K562 (cell line): ENCODE data around the gene LEAP2. TPM values are rescaled to one million over a fixed set of nuclear protein-coding genes. Genes with fewer than 3 reads are reported as not detected.

Experiments used
- BCL6 ChIP-seq: fragments of 250-450 bp; sonication (Bioruptor Pico); IDR thresholded peaks from 2 replicates; pipeline ENCODE4 v1.4.0; 2020
- DDX20 ChIP-seq: fragments of 450-650 bp; IDR thresholded peaks from 2 replicates; pipeline ENCODE4 v1.6.1; 2016; ENCODE audit warnings: missing genetic modification characterization, low read depth, mild to moderate bottlenecking, missing compliant biosample characterization, moderate library complexity
- ELF4 ChIP-seq: fragments of 450-650 bp; formaldehyde crosslinking; IDR thresholded peaks from 2 replicates; pipeline ENCODE4 v1.4.0; 2022; ENCODE audit warnings: missing genetic modification characterization
- JUND ChIP-seq, 2 experiments: IDR thresholded peaks; 2 replicates in 1 of 2; 3 replicates in 1 of 2; pipeline ENCODE4 v1.6.1; 2011; ENCODE audit warnings: borderline replicate concordance in 2 of 2, low read depth in 2 of 2, low read length in 2 of 2, improper control_type of control experiment in 1 of 2, missing biosample characterization in 1 of 2, missing genetic modification characterization in 1 of 2, missing genetic modification reagents in 1 of 2
- MBD2 ChIP-seq: sonication (generic); IDR thresholded peaks from 2 replicates; pipeline ENCODE4 v1.6.1; 2016; ENCODE audit warnings: low read depth, borderline replicate concordance
- NBN ChIP-seq: fragments of 450-650 bp; IDR thresholded peaks from 2 replicates; pipeline ENCODE4 v1.6.1; 2016; ENCODE audit warnings: low read depth, mild to moderate bottlenecking
- RUNX1 ChIP-seq: sonication (generic); IDR thresholded peaks from 2 replicates; pipeline ENCODE4 v1.6.1; 2016; ENCODE audit warnings: antibody characterized with exemption, low read depth
- SAFB ChIP-seq: fragments of 200-400 bp; formaldehyde crosslinking; IDR thresholded peaks from 2 replicates; pipeline ENCODE4 v1.6.1; 2017; ENCODE audit warnings: low read depth, low read length, borderline replicate concordance
- TFAP4 ChIP-seq: sonication (generic); formaldehyde crosslinking; IDR thresholded peaks from 2 replicates; pipeline ENCODE4 v1.8.0; 2022; ENCODE audit warnings: missing genetic modification reagents, mild to moderate bottlenecking, moderate library complexity, borderline replicate concordance
- USF2 ChIP-seq: sonication (generic); formaldehyde crosslinking; IDR thresholded peaks from 2 replicates; pipeline ENCODE4 v1.5.0; 2020; ENCODE audit warnings: missing genetic modification reagents
- ZMIZ1 ChIP-seq, 2 experiments: fragments of 150-350 bp in 1 of 2; IDR thresholded peaks; 2 replicates each; pipeline ENCODE4 v1.6.1; 2012 to 2016; ENCODE audit warnings: low read depth in 2 of 2, low read length in 2 of 2, mild to moderate bottlenecking in 1 of 2, moderate library complexity in 1 of 2
- ZNF324 ChIP-seq: fragments of 250-450 bp; sonication (Bioruptor Pico); IDR thresholded peaks from 2 replicates; pipeline ENCODE4 v1.4.0; 2020; ENCODE audit warnings: mild to moderate bottlenecking
- ZNF561 ChIP-seq: fragments of 450-650 bp; formaldehyde crosslinking; conservative IDR thresholded peaks from 2 replicates; pipeline ENCODE4 v1.4.0; 2020; ENCODE audit warnings: mild to moderate bottlenecking, moderate library complexity
- ZNF717 ChIP-seq: fragments of 250-450 bp; sonication (Bioruptor Pico); IDR thresholded peaks from 2 replicates; pipeline ENCODE4 v1.5.0; 2021
- polyA plus RNA-seq, 8 experiments: library from polyadenylated mRNA; depleted of rRNA in 4 of 8; stranded (reverse) in 5 of 8; unstranded in 3 of 8; fragments of >200 nt; fragmentation: Nextera tagmentation in 2 of 8; fragmentation: Illumina TruSeq in 1 of 8; extraction: Ambion mirVana in 2 of 8; extraction: Trizol in 1 of 8; gene quantifications; 2 replicates each; pipeline versions ENCODE4 v1.2.1 to v1.2.3, GENCODE V29; 2011 to 2014; ENCODE audit warnings: inconsistent platforms in 1 of 8, missing spikeins in 1 of 8
- total RNA-seq, 7 experiments: library from RNA; depleted of rRNA in 6 of 7; stranded (reverse); fragments of >200 nt in 6 of 7; fragmentation: Illumina TruSeq in 2 of 7; extraction: Trizol in 2 of 7; gene quantifications; 2 replicates each; pipeline versions ENCODE4 v1.2.1 to v1.2.3, GENCODE V29; 2011 to 2021; ENCODE audit warnings: low replicate concordance in 1 of 7
- TF ChIP-seq, protein P1 (sequence below): IDR thresholded peaks from 2 replicates; pipeline ENCODE4 v1.6.1; 2011; ENCODE audit not compliant: insufficient read length; ENCODE audit errors: extremely low read depth
- TF ChIP-seq, protein P2 (sequence below): fragments of 250-450 bp; sonication (Bioruptor Pico); IDR thresholded peaks from 2 replicates; pipeline ENCODE4 v1.5.0; 2020; ENCODE audit warnings: mild to moderate bottlenecking, borderline replicate concordance
- TF ChIP-seq, protein P3 (sequence below): fragments of 450-650 bp; IDR thresholded peaks from 2 replicates; pipeline ENCODE4 v1.6.1; 2016

Gene LEAP2
- total and polyA plus RNA-seq, 9 of the 15 experiments (the other 6 are each of a cell fraction or from before 2014, with no cell fraction given) = 1.1 to 5.6 (median 2.5) TPM

DNA sequence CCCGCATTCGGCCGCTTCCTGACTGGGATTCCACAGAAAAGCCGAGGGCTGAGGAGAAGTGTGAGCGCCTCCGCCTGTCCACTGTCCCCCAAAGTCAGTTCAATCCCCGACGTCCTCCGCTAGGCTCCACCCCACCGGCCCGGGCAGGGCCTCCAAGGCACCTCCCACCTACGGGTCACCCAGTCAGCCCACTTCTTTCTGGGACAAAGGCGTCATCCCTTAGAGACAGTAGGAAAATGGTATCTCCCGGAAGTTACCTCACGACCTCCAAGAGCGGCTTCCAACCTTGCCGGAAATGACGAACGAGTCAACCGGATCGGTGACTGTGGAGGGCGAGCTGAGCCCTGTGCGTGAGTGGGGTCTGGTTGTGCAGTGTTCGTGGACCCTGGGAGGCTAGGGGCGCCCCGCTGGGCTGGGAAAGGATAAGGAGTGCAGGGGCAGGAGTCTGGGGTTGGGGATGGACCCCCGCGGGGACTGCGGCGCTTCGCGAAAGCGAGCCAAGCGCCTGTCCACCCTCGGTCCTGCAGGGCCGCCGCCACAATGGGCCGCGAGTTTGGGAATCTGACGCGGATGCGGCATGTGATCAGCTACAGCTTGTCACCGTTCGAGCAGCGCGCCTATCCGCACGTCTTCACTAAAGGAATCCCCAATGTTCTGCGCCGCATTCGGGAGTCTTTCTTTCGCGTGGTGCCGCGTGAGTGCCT is 7.0 kb upstream of the LEAP2 start, which contains the start of the genes GDF9 and UQCRQ (continued):
- TF ChIP-seq, protein P1, sequence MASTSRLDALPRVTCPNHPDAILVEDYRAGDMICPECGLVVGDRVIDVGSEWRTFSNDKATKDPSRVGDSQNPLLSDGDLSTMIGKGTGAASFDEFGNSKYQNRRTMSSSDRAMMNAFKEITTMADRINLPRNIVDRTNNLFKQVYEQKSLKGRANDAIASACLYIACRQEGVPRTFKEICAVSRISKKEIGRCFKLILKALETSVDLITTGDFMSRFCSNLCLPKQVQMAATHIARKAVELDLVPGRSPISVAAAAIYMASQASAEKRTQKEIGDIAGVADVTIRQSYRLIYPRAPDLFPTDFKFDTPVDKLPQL = no peak
- TF ChIP-seq ZNF324 (CRISPR knock-in tag) (no peak), MBD2 (peak; percentile 96), BCL6 (CRISPR knock-in tag) (no peak), JUND (IDR thresholded peaks at IDR 0.05; ENCODE audit: borderline replicate concordance, low read depth, low read length) (peak; percentile 99), JUND (tag; IDR thresholded peaks at IDR 0.05; ENCODE audit: borderline replicate concordance, low read depth, low read length) (peak; percentile 83; the same call in 2 of the 3 replicates), USF2 (CRISPR knock-in tag) (peak; percentile 24; the same call in 1 of the 2 replicates), DDX20 (no peak), TFAP4 (CRISPR knock-in tag) (peak; percentile 87; the same call in 1 of the 2 replicates), ELF4 (0 out of 2 replicates have a peak, but pooled peaks have one; percentile 8), ZNF717 (CRISPR knock-in tag) (no peak), NBN (peak; percentile 82), ZMIZ1 (IDR thresholded peaks at IDR 0.05; ENCODE audit: low read depth in 2 of 2, low read length in 2 of 2) (0 out of 4 replicates have a peak, but pooled peaks of 1 of the 2 experiments have one; percentile 40), ZNF561 (CRISPR knock-in tag) (no peak), SAFB (peak; percentile 57; the same call in 1 of the 2 replicates), RUNX1 (no peak)
- TF ChIP-seq, protein P2, sequence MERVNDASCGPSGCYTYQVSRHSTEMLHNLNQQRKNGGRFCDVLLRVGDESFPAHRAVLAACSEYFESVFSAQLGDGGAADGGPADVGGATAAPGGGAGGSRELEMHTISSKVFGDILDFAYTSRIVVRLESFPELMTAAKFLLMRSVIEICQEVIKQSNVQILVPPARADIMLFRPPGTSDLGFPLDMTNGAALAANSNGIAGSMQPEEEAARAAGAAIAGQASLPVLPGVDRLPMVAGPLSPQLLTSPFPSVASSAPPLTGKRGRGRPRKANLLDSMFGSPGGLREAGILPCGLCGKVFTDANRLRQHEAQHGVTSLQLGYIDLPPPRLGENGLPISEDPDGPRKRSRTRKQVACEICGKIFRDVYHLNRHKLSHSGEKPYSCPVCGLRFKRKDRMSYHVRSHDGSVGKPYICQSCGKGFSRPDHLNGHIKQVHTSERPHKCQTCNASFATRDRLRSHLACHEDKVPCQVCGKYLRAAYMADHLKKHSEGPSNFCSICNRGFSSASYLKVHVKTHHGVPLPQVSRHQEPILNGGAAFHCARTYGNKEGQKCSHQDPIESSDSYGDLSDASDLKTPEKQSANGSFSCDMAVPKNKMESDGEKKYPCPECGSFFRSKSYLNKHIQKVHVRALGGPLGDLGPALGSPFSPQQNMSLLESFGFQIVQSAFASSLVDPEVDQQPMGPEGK (CRISPR knock-in tag) = no peak
- TF ChIP-seq, protein P3, sequence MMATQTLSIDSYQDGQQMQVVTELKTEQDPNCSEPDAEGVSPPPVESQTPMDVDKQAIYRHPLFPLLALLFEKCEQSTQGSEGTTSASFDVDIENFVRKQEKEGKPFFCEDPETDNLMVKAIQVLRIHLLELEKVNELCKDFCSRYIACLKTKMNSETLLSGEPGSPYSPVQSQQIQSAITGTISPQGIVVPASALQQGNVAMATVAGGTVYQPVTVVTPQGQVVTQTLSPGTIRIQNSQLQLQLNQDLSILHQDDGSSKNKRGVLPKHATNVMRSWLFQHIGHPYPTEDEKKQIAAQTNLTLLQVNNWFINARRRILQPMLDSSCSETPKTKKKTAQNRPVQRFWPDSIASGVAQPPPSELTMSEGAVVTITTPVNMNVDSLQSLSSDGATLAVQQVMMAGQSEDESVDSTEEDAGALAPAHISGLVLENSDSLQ = peak; percentile 70
